ENCODE measurements around the gene SP140. TPM values are rescaled to one million over a fixed set of nuclear protein-coding genes. Genes with fewer than 3 reads are reported as not detected.

Gene SP140
- total RNA-seq, 1 donor from 2014 or later, result 7.4 TPM

DNA sequence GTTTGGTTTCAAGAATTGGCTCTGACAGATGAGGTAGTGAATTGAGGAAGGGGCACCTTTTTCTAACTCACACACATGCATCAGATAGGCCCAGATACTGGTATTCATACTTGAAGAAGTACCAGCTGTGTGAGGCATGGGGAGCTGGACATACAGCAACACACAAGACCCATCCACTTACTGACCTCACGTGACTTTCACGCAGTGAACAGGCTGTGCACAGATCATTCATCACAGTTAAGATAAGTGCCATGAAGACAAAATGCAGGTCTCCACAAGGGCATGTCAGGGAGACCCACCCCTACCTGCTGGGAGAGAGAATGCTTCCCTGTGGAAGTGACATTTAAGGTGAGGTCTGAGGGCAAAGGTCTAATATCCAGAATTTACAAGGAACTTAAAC lies 44.3 kb upstream of the SP140 start:
- intact Hi-C loops (cut with DNase I), result no loop called here
- no peak overlapping the region for H3K4me3 ChIP-seq
- no peak for DNase-seq (ENCODE audit: extremely low spot score in 2 of 2)
- H3K9me3 ChIP-seq, result no peaks in the 10 kb centered on the region
- no peak overlapping the region for H3K27ac ChIP-seq
- no peaks in the 10 kb centered on the region for H3K4me1 ChIP-seq
- H3K27me3 ChIP-seq, result no peaks in the 10 kb centered on the region
- H3K36me3 ChIP-seq, result peaks cover 0 to 55% of the 10 kb centered on the region in 2 donors
- no peak for TF ChIP-seq POLR2AphosphoS5 (IDR thresholded peaks at IDR 0.05; ENCODE audit: insufficient read depth in 1 of 2, low read depth in 1 of 2)
- TF ChIP-seq POLR2A (IDR thresholded peaks at IDR 0.05), result no peak
- TF ChIP-seq, protein P1, sequence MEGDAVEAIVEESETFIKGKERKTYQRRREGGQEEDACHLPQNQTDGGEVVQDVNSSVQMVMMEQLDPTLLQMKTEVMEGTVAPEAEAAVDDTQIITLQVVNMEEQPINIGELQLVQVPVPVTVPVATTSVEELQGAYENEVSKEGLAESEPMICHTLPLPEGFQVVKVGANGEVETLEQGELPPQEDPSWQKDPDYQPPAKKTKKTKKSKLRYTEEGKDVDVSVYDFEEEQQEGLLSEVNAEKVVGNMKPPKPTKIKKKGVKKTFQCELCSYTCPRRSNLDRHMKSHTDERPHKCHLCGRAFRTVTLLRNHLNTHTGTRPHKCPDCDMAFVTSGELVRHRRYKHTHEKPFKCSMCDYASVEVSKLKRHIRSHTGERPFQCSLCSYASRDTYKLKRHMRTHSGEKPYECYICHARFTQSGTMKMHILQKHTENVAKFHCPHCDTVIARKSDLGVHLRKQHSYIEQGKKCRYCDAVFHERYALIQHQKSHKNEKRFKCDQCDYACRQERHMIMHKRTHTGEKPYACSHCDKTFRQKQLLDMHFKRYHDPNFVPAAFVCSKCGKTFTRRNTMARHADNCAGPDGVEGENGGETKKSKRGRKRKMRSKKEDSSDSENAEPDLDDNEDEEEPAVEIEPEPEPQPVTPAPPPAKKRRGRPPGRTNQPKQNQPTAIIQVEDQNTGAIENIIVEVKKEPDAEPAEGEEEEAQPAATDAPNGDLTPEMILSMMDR (IDR thresholded peaks at IDR 0.05), result no peak

DNA sequence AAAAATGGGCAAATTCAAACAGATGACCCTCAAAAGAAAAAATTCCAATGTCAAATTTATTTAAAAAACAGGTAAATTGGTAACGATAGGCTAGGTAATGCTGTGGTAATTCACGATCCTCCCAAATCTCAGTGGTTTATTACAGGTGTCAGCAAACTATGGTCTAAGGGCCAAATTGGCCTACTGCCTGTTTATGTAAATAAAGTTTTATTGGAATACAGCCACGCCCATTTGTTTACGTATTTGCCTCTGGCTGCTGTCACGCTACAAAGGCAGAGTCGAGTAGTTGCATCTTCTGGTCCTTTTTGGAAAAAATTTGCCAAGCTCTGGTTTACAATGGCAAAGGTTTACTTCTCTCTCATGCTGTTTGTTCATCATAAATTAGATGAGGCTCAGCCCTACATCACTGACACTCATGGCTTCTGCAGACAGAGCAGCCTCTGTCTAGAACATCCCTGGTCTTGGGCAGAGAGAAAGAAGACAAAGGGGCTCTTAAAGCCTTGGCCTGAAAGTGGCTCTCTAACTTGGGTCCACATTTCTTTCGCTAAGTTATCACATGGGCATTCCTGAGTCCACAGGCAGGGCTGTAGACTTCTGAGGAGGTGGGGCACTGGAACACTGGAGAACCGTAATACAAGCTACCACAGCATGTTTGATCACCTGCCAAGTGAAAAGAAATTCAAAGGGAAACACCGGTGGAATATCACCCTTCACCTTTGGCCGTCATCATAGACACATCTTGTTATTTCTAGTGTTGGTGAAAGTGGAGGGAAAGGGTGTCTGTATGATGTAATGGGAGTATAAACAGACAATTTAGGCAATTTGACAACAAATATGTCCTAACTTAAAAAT lies 40.6 kb upstream of the SP140 start:
- no peak for DNase-seq (ENCODE audit: extremely low spot score in 2 of 2)
- H3K36me3 ChIP-seq, result peaks cover 0 to 24% of the 10 kb centered on the region in 2 donors

DNA sequence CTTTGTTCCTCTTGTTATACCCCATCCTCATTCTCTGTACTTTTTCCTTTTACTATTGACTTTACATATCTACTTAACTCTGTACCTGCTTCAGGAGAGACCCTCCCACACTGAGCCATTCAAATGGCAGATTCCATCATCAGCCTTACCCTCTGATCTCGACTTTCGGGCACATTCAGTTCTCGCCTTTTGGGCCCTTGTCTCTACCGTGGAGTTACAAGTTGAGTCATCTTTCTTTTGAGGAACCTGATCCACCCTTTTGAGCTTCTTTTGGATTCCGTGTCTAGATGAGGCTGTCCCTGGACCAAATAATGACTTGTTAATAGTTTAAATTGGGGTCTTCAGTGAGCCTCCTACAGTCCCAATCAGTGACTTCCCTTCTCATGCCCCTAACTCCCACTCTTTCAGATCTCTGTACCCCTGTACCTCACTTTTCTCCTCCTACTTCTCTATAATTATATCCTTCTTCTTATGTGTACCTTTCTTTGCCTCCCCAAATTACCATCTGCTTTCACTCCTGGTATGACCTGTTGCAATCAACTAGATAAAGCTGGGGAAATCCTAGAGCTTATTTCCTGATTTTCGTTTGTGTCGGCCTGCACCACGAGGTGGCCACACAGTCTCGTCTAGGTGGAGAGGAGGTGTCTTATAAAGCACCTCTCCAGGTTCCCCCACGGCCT lies 23.0 kb upstream of the SP140 start:
- H3K27ac ChIP-seq, result no peak overlapping the region
- no peaks in the 10 kb centered on the region for H3K4me1 ChIP-seq
- intact Hi-C loops (cut with DNase I), result no loop called here
- no peaks in the 10 kb centered on the region for H3K9me3 ChIP-seq
- TF ChIP-seq, protein P1 (IDR thresholded peaks at IDR 0.05), result no peak
- no peak for TF ChIP-seq POLR2AphosphoS5 (IDR thresholded peaks at IDR 0.05; ENCODE audit: insufficient read depth in 1 of 2, low read depth in 1 of 2)
- no peak for TF ChIP-seq POLR2A (IDR thresholded peaks at IDR 0.05)
- H3K36me3 ChIP-seq, result peaks cover 0 to 61% of the 10 kb centered on the region in 2 donors
- H3K4me3 ChIP-seq, result no peak overlapping the region
- no peaks in the 10 kb centered on the region for H3K27me3 ChIP-seq
- no peak for DNase-seq (ENCODE audit: extremely low spot score in 2 of 2)

More for the DNA sequence above, 40.6 kb upstream of the SP140 start:
- H3K4me3 ChIP-seq, result no peak overlapping the region
- intact Hi-C loops (cut with DNase I), result no loop called here
- H3K4me1 ChIP-seq, result no peaks in the 10 kb centered on the region
- no peak for TF ChIP-seq POLR2AphosphoS5 (IDR thresholded peaks at IDR 0.05; ENCODE audit: insufficient read depth in 1 of 2, low read depth in 1 of 2)
- TF ChIP-seq POLR2A (IDR thresholded peaks at IDR 0.05), result no peak
- TF ChIP-seq, protein P1 (IDR thresholded peaks at IDR 0.05), result no peak
- no peaks in the 10 kb centered on the region for H3K9me3 ChIP-seq
- H3K27ac ChIP-seq, result no peak overlapping the region
- no peaks in the 10 kb centered on the region for H3K27me3 ChIP-seq

DNA sequence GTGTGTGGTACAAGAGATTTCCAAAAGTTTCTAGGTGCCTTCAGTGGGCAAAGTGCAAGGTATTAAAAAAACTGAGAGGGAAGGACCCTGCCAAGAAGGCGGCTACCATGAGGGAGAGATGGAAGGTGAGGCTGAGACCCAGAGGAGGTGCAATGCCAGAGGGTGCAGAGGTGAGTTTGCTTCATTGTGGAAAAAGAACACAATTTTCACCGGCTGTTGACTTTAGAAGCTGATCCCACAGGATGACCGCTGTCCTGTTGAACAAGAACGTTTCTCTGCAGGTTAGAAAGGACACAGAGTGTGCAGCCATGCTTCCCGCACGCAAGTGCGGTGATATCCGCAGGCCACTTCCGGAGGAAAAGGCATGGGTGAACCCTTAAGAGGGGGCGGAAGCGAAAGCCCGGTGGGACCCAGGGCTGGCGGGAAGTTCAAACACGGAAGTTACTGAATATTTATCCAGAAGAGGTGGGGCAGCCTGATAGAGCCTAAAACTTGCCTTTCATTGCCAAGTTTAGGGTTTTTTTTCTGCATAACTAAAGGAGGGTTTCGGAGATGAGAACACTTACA lies 22.3 kb upstream of the SP140 start:
- TF ChIP-seq POLR2AphosphoS5 (IDR thresholded peaks at IDR 0.05; ENCODE audit: insufficient read depth in 1 of 2, low read depth in 1 of 2) (no peak), POLR2A (IDR thresholded peaks at IDR 0.05) (no peak)
- TF ChIP-seq, protein P1 (IDR thresholded peaks at IDR 0.05), result no peak

More for the DNA sequence above, 22.3 kb upstream of the SP140 start:
- H3K4me3 ChIP-seq, result no peak overlapping the region
- no peaks in the 10 kb centered on the region for H3K27me3 ChIP-seq
- intact Hi-C loops (cut with DNase I), result no loop called here
- DNase-seq (ENCODE audit: extremely low spot score in 2 of 2), result no peak
- H3K9me3 ChIP-seq, result no peaks in the 10 kb centered on the region
- no peaks in the 10 kb centered on the region for H3K4me1 ChIP-seq
- H3K36me3 ChIP-seq, result peaks cover 0 to 61% of the 10 kb centered on the region in 2 donors
- H3K27ac ChIP-seq, result no peak overlapping the region

Measured in vagina (tissue), 2 donors.